A549 (cell line): Measurements from ENCODE around the gene GLIS1. TPM values are rescaled to one million over a fixed set of nuclear protein-coding genes. Genes with fewer than 3 reads are reported as not detected.

Experiments
- ATAC-seq, 2 experiments: fragments of 200-7000 bp in 1 of 2; fragments of >200 bp in 1 of 2; cut with Nextera tagmentation in 1 of 2; cut with Tn5 transposase in 1 of 2; 3 replicates each; pipeline versions ENCODE4 v1.8.0 to v1.9.1; 2018 to 2020; ENCODE audit warnings: mild to moderate bottlenecking in 1 of 2, moderate library complexity in 1 of 2
- CTCF ChIA-PET: fragments of 300-600 bp; sonication (Branson Sonifier 250); formaldehyde crosslinking; extraction: SDS; loops from one replicate; lab custom pipeline; 2021; ENCODE audit warnings: antibody characterized with exemption, inconsistent platforms; lab: Yijun Ruan, JAX
- POLR2A ChIA-PET: fragments of 350-600 bp; formaldehyde crosslinking; extraction: SDS; loops from one replicate; lab custom pipeline; 2021; ENCODE audit warnings: antibody characterized with exemption, inconsistent platforms; lab: Yijun Ruan, JAX
- DNase-seq, 2 experiments: peaks; one replicate each; pipeline versions ENCODE4 v3.0.0 to v3.0.0-alpha.2; 2011 to 2016; ENCODE audit warnings: low read depth in 1 of 2, low spot score in 1 of 2
- FAIRE-seq: peaks from 2 replicates; lab custom pipeline; 2011; peaks lifted over from hg19 to GRCh38; lab: Jason Lieb, UNC
- H3K27ac ChIP-seq, 2 experiments: fragments of >200 bp; sonication (Bioruptor Twin); formaldehyde crosslinking; 3 replicates each; pipeline ENCODE4 v1.5.1; 2016 to 2017
- H3K4me1 ChIP-seq: fragments of >200 bp; sonication (Bioruptor Twin); formaldehyde crosslinking; 3 replicates; pipeline ENCODE4 v1.6.1; 2016
- H3K4me2 ChIP-seq: fragments of >200 bp; sonication (Bioruptor Twin); formaldehyde crosslinking; 3 replicates; pipeline ENCODE4 v1.6.1; 2016
- H3K4me3 ChIP-seq: fragments of >200 bp; sonication (Bioruptor Twin); formaldehyde crosslinking; 3 replicates; pipeline ENCODE4 v1.5.1; 2016
- H3K9me3 ChIP-seq: fragments of >200 bp; sonication (Bioruptor Twin); formaldehyde crosslinking; 3 replicates; pipeline ENCODE4 v1.6.1; 2016
- BCL3 ChIP-seq: fragments of >200 bp; sonication (Bioruptor Twin); formaldehyde crosslinking; IDR thresholded peaks from 3 replicates; pipeline ENCODE4 v1.6.1; 2016
- CTCF ChIP-seq: fragments of >200 bp; sonication (Bioruptor Twin); formaldehyde crosslinking; IDR thresholded peaks from 3 replicates; pipeline ENCODE4 v1.5.1; 2016
- ESRRA ChIP-seq: fragments of 150-350 bp; IDR thresholded peaks from 2 replicates; pipeline ENCODE4 v1.6.1; 2014; ENCODE audit warnings: mild to moderate bottlenecking, low read length, borderline replicate concordance
- FOSB ChIP-seq: fragments of 250-450 bp; sonication (Bioruptor Pico); IDR thresholded peaks from 2 replicates; pipeline ENCODE4 v1.5.0; 2020; ENCODE audit warnings: mild to moderate bottlenecking, moderate library complexity
- FOXS1 ChIP-seq: fragments of 250-450 bp; sonication (Bioruptor Pico); IDR thresholded peaks from 2 replicates; pipeline ENCODE4 v1.5.0; 2020; ENCODE audit warnings: mild to moderate bottlenecking, moderate library complexity
- HMGXB4 ChIP-seq: fragments of 250-450 bp; sonication (Bioruptor Pico); IDR thresholded peaks from 2 replicates; pipeline ENCODE4 v1.5.0; 2021; ENCODE audit warnings: mild to moderate bottlenecking, moderate library complexity, borderline replicate concordance
- KDM5A ChIP-seq: fragments of 200-600 bp; sonication (generic); IDR thresholded peaks from 2 replicates; pipeline ENCODE4 v1.6.1; 2016; ENCODE audit warnings: antibody characterized with exemption, mild to moderate bottlenecking
- NFE2L2 ChIP-seq: fragments of 150-350 bp; conservative IDR thresholded peaks from 2 replicates; pipeline ENCODE4 v1.6.1; 2014; ENCODE audit warnings: low read length
- NR3C1 ChIP-seq: fragments of >200 bp; sonication (Bioruptor Twin); formaldehyde crosslinking; IDR thresholded peaks from 3 replicates; pipeline ENCODE4 v1.6.1; 2017
- REST ChIP-seq: fragments of 200-600 bp; sonication (generic); IDR thresholded peaks from 2 replicates; pipeline ENCODE4 v1.6.1; 2016; ENCODE audit warnings: antibody characterized with exemption, mild to moderate bottlenecking, moderate library complexity
- SREBF2 ChIP-seq: fragments of 450-650 bp; IDR thresholded peaks from 2 replicates; pipeline ENCODE4 v1.6.1; 2014; ENCODE audit warnings: mild to moderate bottlenecking, moderate library complexity
- TFCP2L1 ChIP-seq: fragments of 250-450 bp; sonication (Bioruptor Pico); IDR thresholded peaks from 2 replicates; pipeline ENCODE4 v1.5.0; 2021; ENCODE audit warnings: mild to moderate bottlenecking
- ZC3H11A ChIP-seq: fragments of 450-650 bp; IDR thresholded peaks from 2 replicates; pipeline ENCODE4 v1.6.1; 2014; ENCODE audit warnings: antibody characterized with exemption, mild to moderate bottlenecking
- ZNF302 ChIP-seq: fragments of 250-450 bp; sonication (Bioruptor Pico); IDR thresholded peaks from 2 replicates; pipeline ENCODE4 v1.9.0; 2021; ENCODE audit warnings: inconsistent platforms, mild to moderate bottlenecking, moderate library complexity
- WGBS: methylation state at CpG from one replicate; pipeline ENCODE4 v1.1.6; 2017; ENCODE audit errors: missing lambda C conversion rate; 5-methylcytosine and 5-hydroxymethylcytosine counted together
- polyA plus RNA-seq, 4 experiments: library from polyadenylated mRNA; depleted of rRNA in 3 of 4; stranded (reverse); fragments of >200 nt; fragmentation: RNase III in 1 of 4; extraction: RNeasy Plus Mini Kit Qiagen cat#74134 plus additional on column Dnase treatment in 1 of 4; gene quantifications; 2 replicates in 3 of 4; 3 replicates in 1 of 4; pipeline ENCODE4 v1.2.3, GENCODE V29; 2011 to 2017

GLIS1 gene
- polyA plus RNA-seq, 2 of the 4 experiments (the other 2 are of a cell fraction) = 0.04 TPM; not detected in 1

GRCh38 chr1:53517109-53517508, 221.9 kb downstream of the GLIS1 start (continued):
- no peak for TF ChIP-seq REST
- no peak for TF ChIP-seq ZNF302
- no peak for TF ChIP-seq ESRRA

GRCh38 chr1:53516181-53516580, 222.8 kb downstream of the GLIS1 start:
- ChIA-PET CTCF (no interaction called here), POLR2A (no interaction called here)
- TF ChIP-seq CTCF (no peak), FOXS1 (no peak), NFE2L2 (no peak), FOSB (CRISPR knock-in tag) (no peak), NR3C1 (no peak), SREBF2 (no peak), BCL3 (no peak), KDM5A (no peak)
- TF ChIP-seq, all 56 proteins: peak for 0

GRCh38 chr1:53514436-53514835, 224.5 kb downstream of the GLIS1 start:
- 51% methylated on average over 5 of the region's 10 CpGs for WGBS
- Histone ChIP-seq H3K4me3 (no peak overlapping the region), H3K27ac (no peak overlapping the region), H3K4me2 (no peak overlapping the region), H3K9me3 (no peaks in the 10 kb centered on the region), H3K4me1 (peaks cover 11% of the 10 kb centered on the region; the same call in 2 of the 3 replicates)
- no peak for TF ChIP-seq ZC3H11A
- TF ChIP-seq SREBF2 = no peak
- no peak for TF ChIP-seq TFCP2L1 (CRISPR knock-in tag)
- TF ChIP-seq HMGXB4 = no peak
- TF ChIP-seq KDM5A = no peak
- POLR2A ChIA-PET = no interaction called here
- FAIRE-seq (no peak), DNase-seq (no peak), ATAC-seq (no peak)
- CTCF ChIA-PET = interaction anchor here (1.1 kb wide), 1 partner anchor 29 kb away, joined by 3 read pairs; no protein-coding TSS in a partner anchor

More at GRCh38 chr1:53516181-53516580, 222.8 kb downstream of the GLIS1 start:
- Histone ChIP-seq H3K27ac (no peak overlapping the region), H3K9me3 (no peaks in the 10 kb centered on the region), H3K4me3 (no peak overlapping the region), H3K4me2 (no peak overlapping the region), H3K4me1 (peaks cover 11% of the 10 kb centered on the region; the same call in 2 of the 3 replicates)
- FAIRE-seq (no peak), ATAC-seq (no peak), DNase-seq (no peak)
- WGBS = 79% methylated on average over 7 of the region's 7 CpGs
